SK-N-SH (cell line): ENCODE data around the gene MRPS27.

Source experiments
- EP300 ChIP-seq, 2 experiments: IDR thresholded peaks; 2 replicates each; pipeline versions ENCODE4 v1.4.0 to v1.6.1; 2012; ENCODE audit warnings: borderline replicate concordance in 1 of 2, low read depth in 1 of 2, low read length in 1 of 2
- MXI1 ChIP-seq: IDR thresholded peaks from 2 replicates; pipeline ENCODE4 v1.6.1; 2012; ENCODE audit warnings: mild to moderate bottlenecking, low read depth, low read length, improper control_type of control experiment
- POLR2AphosphoS5 ChIP-seq: IDR thresholded peaks from 2 replicates; pipeline ENCODE4 v1.6.1; 2012; ENCODE audit warnings: low read depth, low read length
- RXRA ChIP-seq: IDR thresholded peaks from 2 replicates; pipeline ENCODE4 v1.4.0; 2012; ENCODE audit warnings: low read depth, mild to moderate bottlenecking, borderline replicate concordance
- SIN3A ChIP-seq: IDR thresholded peaks from 2 replicates; pipeline ENCODE4 v1.6.1; 2012; ENCODE audit warnings: low read depth, mild to moderate bottlenecking, low read length, moderate library complexity, borderline replicate concordance
- YY1 ChIP-seq: IDR thresholded peaks from 2 replicates; pipeline ENCODE4 v1.4.0; 2012; ENCODE audit warnings: low read depth, mild to moderate bottlenecking
- TF ChIP-seq, protein P1 (sequence below): IDR thresholded peaks from 2 replicates; pipeline ENCODE4 v1.6.1; 2012; ENCODE audit warnings: mild to moderate bottlenecking, low read depth, low read length, moderate library complexity

DNA sequence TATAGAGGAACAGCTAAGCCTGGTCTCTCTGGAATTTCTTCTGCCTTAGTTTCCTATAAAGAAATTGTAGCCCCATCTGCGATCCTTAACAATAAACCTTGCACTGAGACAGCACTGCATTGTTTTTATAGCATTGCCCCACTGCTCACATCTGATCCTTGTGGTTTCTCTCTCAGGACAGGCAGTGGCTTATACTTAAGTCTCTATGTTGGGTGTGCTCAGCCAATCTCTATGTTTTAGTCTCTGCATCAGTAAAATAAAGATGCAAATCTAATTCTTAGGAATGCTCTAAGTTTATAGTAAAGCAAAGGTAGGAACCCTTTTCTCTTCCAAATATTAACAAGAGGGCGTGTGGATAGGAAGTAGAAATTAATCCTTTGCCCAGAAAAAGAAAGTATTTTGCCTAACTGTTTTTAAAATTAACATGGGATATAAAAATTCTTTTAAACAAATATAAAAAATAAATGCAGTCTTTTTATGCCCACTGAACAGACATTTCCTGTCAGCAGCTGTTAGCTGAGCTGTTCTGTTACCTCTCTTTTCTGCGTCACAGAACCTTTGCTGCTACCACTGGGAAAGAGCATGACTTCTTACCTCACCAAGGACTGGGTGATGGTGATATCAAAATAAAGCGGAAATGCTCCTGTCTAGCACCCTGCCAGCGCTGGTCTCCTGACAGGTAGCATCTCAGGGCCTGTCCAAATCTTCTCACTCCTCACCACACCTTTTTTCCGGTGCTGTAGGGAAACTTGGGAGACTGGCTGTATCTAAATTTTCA lies 29.5 kb downstream of the MRPS27 start:
- TF ChIP-seq EP300 (IDR thresholded peaks at IDR 0.05; ENCODE audit: borderline replicate concordance in 1 of 2, low read depth in 1 of 2, low read length in 1 of 2) (no peak), RXRA (no peak), MXI1 (no peak), SIN3A (no peak), POLR2AphosphoS5 (no peak), YY1 (no peak)
- TF ChIP-seq, protein P1, sequence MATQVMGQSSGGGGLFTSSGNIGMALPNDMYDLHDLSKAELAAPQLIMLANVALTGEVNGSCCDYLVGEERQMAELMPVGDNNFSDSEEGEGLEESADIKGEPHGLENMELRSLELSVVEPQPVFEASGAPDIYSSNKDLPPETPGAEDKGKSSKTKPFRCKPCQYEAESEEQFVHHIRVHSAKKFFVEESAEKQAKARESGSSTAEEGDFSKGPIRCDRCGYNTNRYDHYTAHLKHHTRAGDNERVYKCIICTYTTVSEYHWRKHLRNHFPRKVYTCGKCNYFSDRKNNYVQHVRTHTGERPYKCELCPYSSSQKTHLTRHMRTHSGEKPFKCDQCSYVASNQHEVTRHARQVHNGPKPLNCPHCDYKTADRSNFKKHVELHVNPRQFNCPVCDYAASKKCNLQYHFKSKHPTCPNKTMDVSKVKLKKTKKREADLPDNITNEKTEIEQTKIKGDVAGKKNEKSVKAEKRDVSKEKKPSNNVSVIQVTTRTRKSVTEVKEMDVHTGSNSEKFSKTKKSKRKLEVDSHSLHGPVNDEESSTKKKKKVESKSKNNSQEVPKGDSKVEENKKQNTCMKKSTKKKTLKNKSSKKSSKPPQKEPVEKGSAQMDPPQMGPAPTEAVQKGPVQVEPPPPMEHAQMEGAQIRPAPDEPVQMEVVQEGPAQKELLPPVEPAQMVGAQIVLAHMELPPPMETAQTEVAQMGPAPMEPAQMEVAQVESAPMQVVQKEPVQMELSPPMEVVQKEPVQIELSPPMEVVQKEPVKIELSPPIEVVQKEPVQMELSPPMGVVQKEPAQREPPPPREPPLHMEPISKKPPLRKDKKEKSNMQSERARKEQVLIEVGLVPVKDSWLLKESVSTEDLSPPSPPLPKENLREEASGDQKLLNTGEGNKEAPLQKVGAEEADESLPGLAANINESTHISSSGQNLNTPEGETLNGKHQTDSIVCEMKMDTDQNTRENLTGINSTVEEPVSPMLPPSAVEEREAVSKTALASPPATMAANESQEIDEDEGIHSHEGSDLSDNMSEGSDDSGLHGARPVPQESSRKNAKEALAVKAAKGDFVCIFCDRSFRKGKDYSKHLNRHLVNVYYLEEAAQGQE = no peak
